HG03103 (cell line): Measurements from ENCODE around the gene ERC2.

Source experiments
- ATAC-seq: cut with Tn5 transposase; IDR thresholded peaks from one replicate; pipeline ENCODE4 v1.9.1; 2021; ENCODE audit warnings: low read depth; ENCODE audit not compliant: unreplicated experiment

ERC2 gene

DNA sequence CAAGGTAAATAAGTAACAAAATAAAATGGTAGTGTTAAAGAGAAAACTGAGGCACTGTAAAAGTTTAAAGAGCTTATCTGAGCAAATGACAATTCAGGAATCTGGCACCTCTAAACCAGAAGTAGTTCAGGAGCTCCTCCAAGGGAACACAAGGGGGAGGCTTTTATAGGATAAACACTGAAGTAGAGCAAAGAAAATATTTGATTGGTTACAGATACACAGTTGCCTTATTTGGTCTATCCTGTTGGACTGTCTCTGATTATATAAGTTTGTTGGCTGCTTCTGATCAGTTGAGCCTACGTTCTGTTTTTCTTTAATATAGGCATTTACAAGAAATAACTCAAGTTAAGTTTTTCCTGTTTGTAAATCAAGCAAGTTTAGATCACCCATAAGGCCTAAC is 146.9 kb downstream of the ERC2 start:
- no peak for ATAC-seq

DNA sequence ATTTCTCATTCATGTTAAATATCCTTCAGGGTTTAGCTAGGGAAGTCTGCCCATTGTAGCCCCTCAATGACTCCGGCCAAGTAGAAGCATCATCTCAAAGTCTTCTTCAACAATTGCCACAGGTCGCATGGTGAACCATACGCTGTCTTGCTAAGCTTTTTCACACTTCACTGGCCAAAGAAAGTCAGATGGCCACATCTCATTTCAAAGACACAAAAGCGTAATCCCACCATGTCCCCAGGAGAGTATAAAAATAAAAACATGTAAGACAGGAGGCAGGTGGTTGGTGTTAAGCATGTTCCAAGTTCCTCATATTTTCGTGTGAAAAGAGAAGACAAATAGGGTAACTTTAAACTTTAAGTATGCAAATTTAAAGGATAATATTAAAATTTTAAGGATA is 147.4 kb downstream of the ERC2 start:
- ATAC-seq, result no peak

DNA sequence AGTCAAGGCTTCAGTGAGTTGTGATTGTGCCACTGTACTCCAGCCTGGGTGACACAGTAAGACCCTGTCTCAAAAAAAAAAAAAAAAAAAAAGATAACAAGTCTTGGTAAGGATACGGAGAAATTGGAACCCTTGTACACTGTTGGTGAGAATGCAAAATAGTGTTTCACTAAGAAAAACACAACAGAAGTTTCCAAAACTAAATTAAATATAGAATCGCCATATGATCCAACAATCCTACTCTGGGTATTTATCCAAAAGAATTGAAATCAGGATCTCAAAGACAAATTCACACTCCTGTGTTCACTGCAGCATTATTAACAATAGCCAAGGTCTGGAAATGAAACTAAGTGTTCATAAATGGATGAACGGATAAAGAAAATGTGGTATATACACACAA is 149.4 kb downstream of the ERC2 start:
- no peak for ATAC-seq

DNA sequence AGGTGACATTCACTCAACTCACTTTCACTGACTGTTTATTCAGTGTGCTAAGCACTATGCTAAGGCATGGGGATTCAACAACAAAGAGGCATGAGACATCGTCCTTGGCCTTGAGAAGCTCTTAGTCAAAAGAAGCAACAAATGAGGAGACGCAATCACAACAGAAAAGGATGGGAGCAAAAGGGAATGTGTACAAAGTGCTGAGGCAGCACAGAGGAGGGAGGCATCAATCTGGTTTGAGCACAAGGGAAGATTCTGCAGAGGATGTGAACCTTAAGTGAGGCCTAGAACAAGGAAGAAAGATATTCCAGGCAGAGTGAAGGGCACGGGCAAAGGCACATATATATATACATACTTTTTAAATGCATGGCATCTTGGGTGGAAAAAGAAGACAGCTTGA is 151.3 kb downstream of the ERC2 start:
- no peak for ATAC-seq

DNA sequence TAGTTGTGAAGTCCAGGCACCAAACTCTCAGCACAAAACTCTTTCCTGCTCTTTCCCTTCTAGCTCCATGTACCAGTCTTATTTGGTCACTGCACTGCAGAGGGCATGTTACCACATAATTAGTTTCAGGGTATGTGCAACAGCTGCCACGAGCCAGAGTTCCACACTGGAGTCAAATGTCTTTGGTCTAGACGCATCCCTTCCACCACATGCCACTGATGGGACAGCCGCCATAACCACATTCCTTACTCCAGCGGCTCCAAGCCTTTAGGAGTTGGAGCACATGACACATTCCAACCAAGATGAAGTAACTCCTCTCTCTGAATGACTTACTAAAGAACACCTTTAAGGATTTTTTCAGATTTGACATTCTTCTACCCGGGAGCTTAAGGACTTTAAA is 153.4 kb downstream of the ERC2 start:
- no peak for ATAC-seq

DNA sequence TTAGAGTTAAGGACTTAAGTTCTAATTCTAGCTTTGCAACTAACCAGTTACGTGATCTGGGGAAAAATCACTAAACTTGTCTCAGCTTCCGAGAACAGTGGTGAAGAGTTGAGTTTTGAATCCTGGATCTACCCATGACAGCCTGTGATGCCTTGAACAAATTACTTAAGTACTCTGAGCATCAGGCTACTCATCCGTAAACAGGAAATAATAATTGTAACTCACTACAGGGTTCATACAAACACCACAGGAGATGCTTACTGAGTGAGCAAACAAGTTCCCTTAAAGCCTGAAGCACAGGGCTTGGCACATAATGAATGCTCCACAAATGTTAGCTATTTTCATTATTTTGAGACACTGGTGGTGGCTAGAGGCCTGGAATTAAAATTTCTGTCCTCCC is 158.8 kb downstream of the ERC2 start:
- no peak for ATAC-seq

DNA sequence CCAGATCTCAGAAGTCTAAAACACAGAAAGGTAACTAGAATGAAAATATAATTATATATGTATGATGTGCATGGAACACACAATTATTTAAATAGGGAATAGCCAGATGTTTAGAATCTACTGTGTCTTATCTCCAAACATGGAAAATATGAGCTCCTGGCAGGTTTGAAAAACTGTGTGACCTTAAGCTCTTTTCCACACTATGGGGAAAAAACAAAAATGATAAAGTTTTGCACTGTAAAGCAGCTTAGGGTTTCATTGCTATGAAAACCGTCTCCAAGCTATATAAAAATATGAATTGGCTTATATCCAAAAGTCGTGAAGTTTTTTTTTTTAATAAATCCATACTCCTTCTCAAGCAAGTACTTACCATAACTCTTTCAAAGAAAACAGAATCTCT is 159.8 kb downstream of the ERC2 start:
- ATAC-seq, result no peak

DNA sequence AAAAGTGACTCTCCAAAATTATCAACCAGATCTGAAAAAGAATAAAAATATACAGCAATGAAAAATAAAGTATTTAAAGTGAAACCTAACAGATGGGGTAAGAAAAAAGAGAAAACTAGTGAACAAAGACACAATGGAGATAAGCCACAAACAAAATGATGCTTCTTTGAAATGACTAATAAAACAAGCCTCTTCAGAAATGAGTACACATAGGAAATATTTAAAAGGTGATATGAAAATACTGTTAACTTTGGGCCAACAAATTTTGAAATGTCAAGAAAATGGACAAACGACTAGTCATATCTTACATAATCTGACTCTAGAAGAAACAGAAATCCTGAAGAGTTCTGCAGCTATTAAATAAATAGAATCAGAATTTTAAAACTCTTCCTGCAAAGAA is 164.2 kb downstream of the ERC2 start:
- ATAC-seq, result no peak

DNA sequence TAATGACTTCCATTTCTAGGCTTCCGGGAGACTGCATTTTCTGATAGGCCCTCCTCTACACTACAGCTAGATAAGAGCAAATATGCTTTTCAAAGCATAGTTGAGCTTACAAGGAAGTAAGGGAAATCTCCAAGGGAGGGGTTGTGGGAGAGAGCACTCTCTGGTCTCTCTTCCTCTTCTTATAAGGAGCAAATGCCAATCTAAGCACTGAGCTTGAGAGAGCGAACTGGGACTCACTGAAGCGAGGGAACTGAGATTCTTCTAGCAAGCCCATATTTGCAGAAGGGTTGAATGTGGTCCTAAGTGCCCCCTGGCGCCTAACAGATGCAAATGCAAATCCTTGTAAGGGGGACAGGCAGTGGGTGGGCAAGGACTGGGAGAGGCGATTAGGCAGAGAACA is 164.8 kb downstream of the ERC2 start:
- peak; percentile 89 for ATAC-seq

DNA sequence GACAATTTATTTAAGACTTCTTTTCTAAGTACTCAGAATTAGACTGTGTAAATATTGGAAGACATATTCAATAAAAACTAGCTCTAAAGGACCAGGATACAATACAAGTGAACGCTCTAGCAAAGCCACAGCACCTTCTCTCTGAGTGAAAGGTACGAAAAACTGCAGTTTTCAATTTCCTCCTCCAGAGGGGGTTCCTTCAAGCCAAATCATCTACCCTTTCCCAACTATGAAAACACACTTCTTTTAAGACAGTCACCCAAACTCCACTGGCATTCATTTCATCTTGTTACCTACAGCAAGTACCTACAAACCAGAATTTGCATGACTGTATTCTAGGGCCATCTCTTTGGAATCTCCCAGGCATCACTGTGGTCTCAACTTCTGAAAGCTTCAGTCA is 165.8 kb downstream of the ERC2 start:
- no peak for ATAC-seq

DNA sequence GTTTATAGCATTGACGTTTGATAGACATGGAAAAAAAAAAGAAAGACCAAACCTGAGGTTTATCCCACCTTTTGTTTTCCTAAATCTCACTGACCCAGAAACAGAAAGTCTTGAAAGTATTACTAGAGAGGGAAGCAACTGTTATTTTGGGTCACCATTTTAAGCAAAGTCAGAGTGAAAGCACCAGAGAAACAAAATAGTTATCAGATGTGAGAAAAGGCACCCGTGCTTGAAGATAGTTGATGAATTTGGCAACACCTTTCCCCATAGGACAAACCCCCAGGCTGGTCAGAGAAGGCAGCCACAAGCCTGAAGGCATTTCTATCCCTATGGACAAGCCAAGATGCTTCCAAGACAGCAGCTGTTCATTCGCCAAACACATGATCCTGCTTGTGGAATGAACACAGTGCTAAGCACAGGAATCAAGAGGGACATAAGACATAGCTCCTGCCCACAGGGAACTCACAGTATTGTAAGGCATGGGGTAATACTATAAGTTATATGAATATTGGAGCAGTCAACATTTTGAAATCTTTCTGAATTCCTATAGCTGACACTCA is 170.9 kb downstream of the ERC2 start:
- ATAC-seq, result no peak

DNA sequence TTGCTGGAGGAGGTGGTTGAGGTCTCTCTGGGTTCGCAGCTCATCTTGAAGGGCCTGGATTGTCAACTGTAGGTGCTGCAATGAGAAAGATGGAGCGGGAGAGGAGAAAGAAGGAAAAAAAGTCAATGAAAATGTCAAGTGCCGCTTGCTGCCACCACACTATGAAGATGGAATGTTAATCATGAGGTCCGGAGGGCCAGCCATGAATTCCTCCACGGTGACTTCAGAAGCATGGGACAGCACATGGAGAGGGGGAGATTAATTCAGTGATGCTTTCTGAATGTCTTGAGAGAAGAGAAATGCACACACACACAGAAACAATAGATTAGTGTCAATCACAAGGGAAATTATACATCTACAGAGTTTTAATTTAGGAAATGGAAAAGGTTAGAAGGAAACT is 171.9 kb downstream of the ERC2 start:
- ATAC-seq, result no peak

DNA sequence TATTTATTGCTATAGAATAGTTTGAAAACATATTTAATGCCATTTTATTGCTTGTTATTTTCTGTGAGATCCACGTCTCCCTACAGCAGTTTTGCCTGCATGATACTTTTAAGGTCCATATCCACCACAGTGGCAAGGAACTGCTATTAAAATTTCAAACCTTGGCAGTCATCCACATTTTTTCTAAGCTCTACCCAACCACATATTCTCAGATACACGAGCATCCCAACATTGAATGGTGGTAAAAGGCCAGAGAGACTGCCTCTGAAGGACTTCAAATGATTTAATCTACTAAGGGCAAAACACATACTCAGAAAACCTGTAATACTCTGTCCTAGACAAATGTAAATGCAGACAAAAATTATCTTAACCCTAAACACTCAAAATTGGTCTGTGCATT is 173.1 kb downstream of the ERC2 start:
- ATAC-seq, result no peak

DNA sequence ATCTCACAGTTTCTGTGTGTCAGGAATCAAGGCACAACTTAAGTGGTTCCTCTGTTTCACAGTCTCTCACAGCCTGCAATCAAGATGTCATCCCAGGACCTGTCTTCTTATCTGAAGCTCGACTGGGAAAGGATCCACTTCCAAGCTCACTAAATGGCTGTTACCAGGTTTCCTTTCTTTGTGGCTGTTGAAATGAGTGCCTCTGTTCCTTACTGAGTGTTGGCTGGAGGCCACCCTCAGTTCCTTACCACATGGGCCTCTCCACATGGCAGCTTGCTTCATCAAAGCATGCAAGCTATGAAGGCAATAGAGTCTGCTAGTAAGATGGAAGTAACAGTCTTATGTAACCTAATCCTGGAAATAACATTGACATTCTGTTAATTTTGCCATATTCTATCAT is 174.0 kb downstream of the ERC2 start:
- no peak for ATAC-seq

DNA sequence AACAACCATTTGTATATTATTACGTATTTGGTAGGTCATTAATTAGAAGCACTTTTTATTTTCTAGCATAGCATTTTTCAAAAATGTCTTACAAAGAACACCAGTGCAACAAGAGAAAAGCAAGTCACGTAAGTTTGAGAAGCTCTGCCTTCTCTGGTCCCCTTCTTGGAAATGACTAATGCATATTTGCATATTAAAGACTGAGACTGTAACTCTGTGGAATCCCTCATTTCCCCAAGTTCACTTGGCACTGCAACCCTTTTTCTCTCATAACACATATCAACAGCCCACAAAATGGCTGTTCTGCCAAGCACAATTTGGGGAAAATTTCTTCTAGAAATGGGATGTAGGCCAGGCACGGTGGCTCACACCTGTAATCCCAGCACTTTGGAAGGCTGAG is 176.3 kb downstream of the ERC2 start:
- peak; percentile 50 for ATAC-seq

DNA sequence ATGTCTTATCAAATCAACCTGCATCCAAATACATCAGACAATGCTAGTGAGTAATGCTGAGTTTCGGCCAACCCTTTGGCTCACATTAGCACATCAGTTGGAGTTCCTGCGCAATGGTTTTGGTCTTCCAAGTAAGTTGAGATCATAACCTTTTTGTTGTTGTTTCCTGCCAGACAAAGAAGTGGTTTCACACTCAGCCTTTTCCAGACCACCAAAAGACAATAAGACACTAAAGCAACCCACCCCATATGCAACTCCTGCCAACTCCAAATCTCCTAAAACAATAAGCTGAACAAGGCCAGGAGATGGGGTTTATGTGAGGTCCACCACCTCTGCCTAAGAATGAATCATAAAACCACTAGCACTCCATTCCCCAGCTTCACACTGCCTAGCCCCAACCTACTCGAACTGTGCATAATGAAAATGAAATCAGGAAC is 177.0 kb downstream of the ERC2 start:
- ATAC-seq, result no peak

DNA sequence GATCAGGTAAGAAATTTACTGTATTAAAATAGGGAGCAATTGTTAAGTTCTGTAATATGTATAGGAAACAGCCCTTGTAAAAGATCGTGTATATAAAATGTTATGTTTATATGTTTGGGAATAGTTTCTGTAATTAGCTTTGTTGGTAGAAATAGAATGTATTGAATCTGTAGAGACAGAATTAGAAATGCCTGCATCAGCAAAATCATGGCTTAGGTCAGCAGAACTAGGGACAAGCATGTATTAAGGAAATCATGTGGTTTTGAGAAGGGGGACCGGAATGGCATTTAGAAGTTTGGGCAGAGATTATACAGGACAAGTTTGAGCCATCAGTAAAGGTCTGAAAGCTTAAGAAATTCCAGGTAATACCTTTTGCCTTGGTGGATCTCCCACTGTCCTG is 177.9 kb downstream of the ERC2 start:
- no peak for ATAC-seq

DNA sequence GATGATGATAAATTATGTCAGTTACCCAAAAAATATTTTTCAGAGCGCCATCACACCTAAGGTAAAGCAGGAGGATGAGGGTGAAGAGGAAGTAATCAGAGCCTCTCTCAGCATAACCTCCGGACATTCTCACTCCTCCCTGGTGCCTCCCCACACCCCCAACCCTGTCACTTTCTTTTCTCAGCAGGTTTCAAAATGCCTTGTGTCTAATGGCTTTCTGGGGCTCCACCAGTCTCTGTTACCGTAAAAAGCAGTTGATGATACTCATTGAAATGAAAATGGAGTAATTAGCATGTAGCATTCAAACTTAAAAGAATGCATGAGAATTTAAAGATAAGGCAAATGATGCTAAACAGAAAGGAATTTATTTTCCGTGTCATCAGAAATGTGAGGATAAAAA is 180.0 kb downstream of the ERC2 start:
- no peak for ATAC-seq

DNA sequence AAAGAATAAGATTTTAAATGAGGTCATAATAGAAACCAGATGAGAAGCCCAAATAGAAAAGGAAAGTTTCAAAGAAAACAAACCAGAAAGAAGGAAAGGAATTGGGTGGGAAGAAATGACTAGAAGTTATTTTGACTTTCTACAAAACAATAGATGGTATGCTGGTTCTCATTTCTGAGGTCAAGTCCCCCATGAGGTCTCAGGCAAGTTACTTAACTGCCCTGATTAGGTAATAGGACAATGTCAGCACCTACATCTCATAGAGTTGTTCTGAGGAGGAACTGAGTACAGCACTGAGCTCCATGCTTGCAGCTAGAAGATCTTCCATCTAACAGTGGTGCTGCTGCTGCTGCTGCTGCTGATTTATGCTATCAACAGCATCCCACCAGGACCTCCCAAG is 185.9 kb downstream of the ERC2 start:
- no peak for ATAC-seq

DNA sequence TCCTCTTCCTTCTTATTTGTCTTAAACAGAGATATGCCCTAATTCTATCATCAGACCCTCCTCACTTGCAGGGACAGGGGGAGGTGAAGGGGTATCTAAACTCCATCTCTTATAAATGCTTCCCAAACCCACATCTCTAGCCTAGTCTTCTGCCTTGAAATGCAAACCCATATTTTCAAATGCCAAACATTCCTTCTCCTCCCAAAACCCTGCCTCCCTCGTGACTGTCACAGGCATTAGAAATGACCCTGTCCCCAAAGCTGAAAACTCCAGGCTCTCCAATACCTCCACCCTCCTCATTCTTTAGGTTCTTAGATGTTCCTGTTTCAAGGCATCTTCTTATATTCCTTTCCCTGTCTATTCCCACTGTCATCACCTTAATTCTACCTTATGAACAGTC is 191.0 kb downstream of the ERC2 start:
- ATAC-seq, result no peak

DNA sequence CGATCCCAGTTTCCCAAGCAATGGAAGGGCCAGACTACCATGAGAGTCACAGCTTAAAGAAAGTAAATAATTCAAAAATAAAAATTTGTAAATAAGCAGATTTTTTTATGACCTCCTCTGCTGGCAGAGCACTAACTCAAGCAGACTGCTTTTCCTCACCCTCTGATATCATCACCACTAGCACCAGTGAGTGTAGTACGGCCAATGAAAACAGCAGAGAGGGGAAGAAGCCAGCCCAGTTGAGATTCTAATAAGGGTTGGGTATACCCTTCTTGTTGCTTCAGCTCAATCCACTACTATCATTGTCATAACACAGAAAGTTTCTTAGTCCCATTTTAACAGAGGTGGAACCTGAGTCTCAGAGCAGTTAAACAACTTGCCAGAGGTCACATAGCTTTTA is 193.1 kb downstream of the ERC2 start:
- no peak for ATAC-seq

DNA sequence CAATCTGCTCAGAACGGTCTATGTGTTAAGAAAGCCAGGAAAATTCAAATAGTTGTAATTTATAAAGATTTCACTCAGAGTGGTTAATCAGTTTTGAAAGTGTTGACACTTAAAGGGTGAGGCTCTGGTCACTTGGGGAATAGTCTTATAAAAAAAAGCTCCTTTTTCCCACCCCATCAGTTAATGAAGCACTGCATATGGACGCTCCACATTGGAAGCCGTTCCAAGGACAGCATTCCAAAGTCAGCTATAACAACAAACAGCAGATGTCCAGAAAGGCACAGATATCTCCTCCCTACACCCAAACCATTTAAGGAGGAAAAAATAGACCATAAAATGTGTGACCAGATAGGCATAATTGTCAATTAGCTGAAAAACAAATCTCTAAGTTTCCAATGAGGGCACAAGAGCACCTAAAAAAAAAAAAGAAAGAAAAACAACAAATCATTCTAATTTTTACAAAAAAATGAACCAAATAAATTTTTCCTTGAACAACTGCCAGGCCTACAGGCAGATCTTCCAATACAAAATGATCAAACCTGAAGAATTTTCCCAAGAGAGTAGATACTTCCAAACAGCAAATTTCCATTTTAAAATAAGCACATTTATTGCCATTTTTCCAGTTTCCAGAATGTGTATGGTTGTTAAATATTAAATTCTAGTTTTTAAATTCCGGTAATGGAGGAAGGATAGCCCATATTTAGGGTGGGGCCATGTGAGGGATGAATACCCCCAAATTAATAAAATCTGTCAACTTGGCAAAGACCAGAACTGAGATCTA is 198.3 kb downstream of the ERC2 start:
- ATAC-seq, result no peak
